ENCODE results near the gene RIMKLA.
A peak's percentile ranks its signal among the peaks of the same experiment; 100 is the strongest.

The RIMKLA gene

GRCh38 chr1:42442662-42443061, 62.1 kb downstream of the RIMKLA start:
- ChIA-PET POLR2A (no interaction called here), CTCF (no interaction called here)
- TF ChIP-seq CTCF (IDR thresholded peaks at IDR 0.05; ENCODE audit: control extremely low read depth, extremely low read depth, low read depth, missing control alignments) = no peak
- DNase-seq (ENCODE audit: extremely low spot score) = no peak

GRCh38 chr1:42449256-42449655, 68.7 kb downstream of the RIMKLA start:
- ChIA-PET CTCF (no interaction called here), POLR2A (no interaction called here)
- no peak for TF ChIP-seq CTCF (IDR thresholded peaks at IDR 0.05; ENCODE audit: control extremely low read depth, extremely low read depth, low read depth, missing control alignments)
- DNase-seq (ENCODE audit: extremely low spot score) = no peak

- ChIA-PET CTCF (interaction anchor here (0.6 to 2.3 kb wide), 2 partner anchors 24 to 274 kb away, joined by 3 to 5 read pairs; no protein-coding TSS in a partner anchor), POLR2A (no interaction called here)
- no peak for TF ChIP-seq CTCF (IDR thresholded peaks at IDR 0.05; ENCODE audit: control extremely low read depth, extremely low read depth, low read depth, missing control alignments)
- DNase-seq (ENCODE audit: extremely low spot score) = no peak
Observed at GRCh38 chr1:42450061-42450460, 69.5 kb downstream of the RIMKLA start.

- POLR2A ChIA-PET = no interaction called here
- no peak for TF ChIP-seq CTCF (IDR thresholded peaks at IDR 0.05; ENCODE audit: control extremely low read depth, extremely low read depth, low read depth, missing control alignments)
- CTCF ChIA-PET = no interaction called here
- DNase-seq (ENCODE audit: extremely low spot score) = no peak
Observed at GRCh38 chr1:42453386-42453785, 72.8 kb downstream of the RIMKLA start.

- no peak for TF ChIP-seq CTCF (IDR thresholded peaks at IDR 0.05; ENCODE audit: control extremely low read depth, extremely low read depth, low read depth, missing control alignments)
- POLR2A ChIA-PET = no interaction called here
- DNase-seq (ENCODE audit: extremely low spot score) = no peak
- CTCF ChIA-PET = interaction anchor here (1.3 kb wide), 1 partner anchor 313 kb away, joined by 3 read pairs; the partner anchor contains the start of gene C1orf50
Observed at GRCh38 chr1:42454403-42454802, 73.8 kb downstream of the RIMKLA start.

- POLR2A ChIA-PET = interaction anchor here (0.6 to 1.0 kb wide), 2 partner anchors 202 to 1307 kb away, joined by 3 read pairs; partner anchors contain the start of gene PPIH
- no peak for TF ChIP-seq CTCF (IDR thresholded peaks at IDR 0.05; ENCODE audit: control extremely low read depth, extremely low read depth, low read depth, missing control alignments)
- DNase-seq (ENCODE audit: extremely low spot score) = peak; percentile 93
- CTCF ChIA-PET = interaction anchor here (1.3 kb wide), 1 partner anchor 11 kb away, joined by 4 read pairs; no protein-coding TSS in a partner anchor
Observed at GRCh38 chr1:42456010-42456753, 75.6 kb downstream of the RIMKLA start, which contains the start of the genes PPCS and ZMYND12. Gene PPCS, plus strand, starts transcription at chr1:42456543. Its CDS starts 23 bp downstream, at chr1:42456566. Gene ZMYND12, minus strand, starts transcription at chr1:42456022. Its CDS starts 25 bp downstream, at chr1:42455997.
